WTC11 (cell line): ENCODE results near the gene ADCY1. TPM values are rescaled to one million over a fixed set of nuclear protein-coding genes. Genes with fewer than 3 reads are reported as not detected.

Experiments
- ATAC-seq: fragments of 200-7000 bp; cut with Tn5 transposase; 2 replicates; pipeline ENCODE4 v1.10.0; 2021; ENCODE audit warnings: mild to moderate bottlenecking, moderate library complexity
- CTCF ChIA-PET: fragments of 300-600 bp; sonication (Branson Sonifier 250); formaldehyde crosslinking; loops from one replicate; lab custom pipeline; 2021; ENCODE audit warnings: antibody characterized with exemption; lab: Charles Lee
- POLR2A ChIA-PET: fragments of 350-600 bp; sonication (Branson Sonifier 250); formaldehyde crosslinking; loops from one replicate; lab custom pipeline; 2021; ENCODE audit warnings: antibody characterized with exemption; lab: Charles Lee
- DNase-seq: peaks from one replicate; pipeline ENCODE4 v3.0.0; 2021; ENCODE audit warnings: low spot score
- H3K27ac Mint-ChIP-seq: 2 replicates; pipeline ENCODE4 v1.8.0; 2021; ENCODE audit warnings: mixed read lengths
- H3K27me3 Mint-ChIP-seq: 2 replicates; pipeline ENCODE4 v1.8.0; 2021; ENCODE audit warnings: low read depth, mild to moderate bottlenecking, moderate library complexity, mixed read lengths
- H3K36me3 Mint-ChIP-seq: 2 replicates; pipeline ENCODE4 v1.8.0; 2021; ENCODE audit warnings: mixed read lengths
- H3K4me1 Mint-ChIP-seq: 2 replicates; pipeline ENCODE4 v1.8.0; 2022; ENCODE audit warnings: mixed read lengths
- H3K4me3 Mint-ChIP-seq: 2 replicates; pipeline ENCODE4 v1.8.0; 2021; ENCODE audit warnings: mild to moderate bottlenecking, moderate library complexity, mixed read lengths
- H3K9me3 Mint-ChIP-seq: 2 replicates; pipeline ENCODE4 v1.8.0; 2021; ENCODE audit warnings: mixed read lengths
- ATF1 ChIP-seq: sonication (generic); formaldehyde crosslinking; IDR thresholded peaks from 2 replicates; pipeline ENCODE4 v1.8.1; 2023; ENCODE audit warnings: mild to moderate bottlenecking, moderate library complexity, missing genetic modification reagents
- CDX4 ChIP-seq: fragments of 250-450 bp; sonication (Bioruptor Pico); IDR thresholded peaks from 2 replicates; pipeline ENCODE4 v1.9.0; 2021; ENCODE audit warnings: moderate library complexity, mild to moderate bottlenecking, inconsistent platforms, borderline replicate concordance
- ELF4 ChIP-seq: sonication (generic); formaldehyde crosslinking; IDR thresholded peaks from 2 replicates; pipeline ENCODE4 v1.8.1; 2022; ENCODE audit warnings: low read depth, mild to moderate bottlenecking, moderate library complexity, missing genetic modification reagents
- FOXJ3 ChIP-seq: sonication (generic); formaldehyde crosslinking; IDR thresholded peaks from 2 replicates; pipeline ENCODE4 v1.9.0; 2021; ENCODE audit warnings: missing genetic modification reagents, mild to moderate bottlenecking, borderline replicate concordance
- FOXK1 ChIP-seq: sonication (generic); formaldehyde crosslinking; IDR thresholded peaks from 2 replicates; pipeline ENCODE4 v1.8.0; 2022; ENCODE audit warnings: mild to moderate bottlenecking, moderate library complexity, missing genetic modification reagents
- FOXP1 ChIP-seq: sonication (generic); formaldehyde crosslinking; IDR thresholded peaks from 2 replicates; pipeline ENCODE4 v1.8.0; 2022; ENCODE audit warnings: missing genetic modification reagents, mild to moderate bottlenecking, moderate library complexity, borderline replicate concordance
- GRHL2 ChIP-seq: fragments of 250-450 bp; sonication (Bioruptor Pico); IDR thresholded peaks from 2 replicates; pipeline ENCODE4 v1.8.0; 2022; ENCODE audit warnings: mild to moderate bottlenecking, moderate library complexity; ENCODE audit not compliant: insufficient replicate concordance, severe bottlenecking
- GTF2I ChIP-seq: fragments of 250-450 bp; sonication (Bioruptor Pico); conservative IDR thresholded peaks from 2 replicates; pipeline ENCODE4 v1.4.0; 2021; ENCODE audit warnings: mild to moderate bottlenecking
- HMGA2 ChIP-seq: fragments of 250-450 bp; sonication (Bioruptor Pico); IDR thresholded peaks from 2 replicates; pipeline ENCODE4 v1.4.0; 2021; ENCODE audit warnings: mild to moderate bottlenecking, moderate library complexity
- JAZF1 ChIP-seq: fragments of 250-450 bp; sonication (Bioruptor Pico); IDR thresholded peaks from 2 replicates; pipeline ENCODE4 v1.9.0; 2021; ENCODE audit warnings: moderate library complexity, mild to moderate bottlenecking, inconsistent platforms
- MLX ChIP-seq: sonication (generic); formaldehyde crosslinking; IDR thresholded peaks from 2 replicates; pipeline ENCODE4 v1.8.1; 2023; ENCODE audit warnings: mild to moderate bottlenecking, missing genetic modification reagents, moderate library complexity
- MYBL2 ChIP-seq: sonication (generic); formaldehyde crosslinking; IDR thresholded peaks from 2 replicates; pipeline ENCODE4 v1.8.1; 2023; ENCODE audit warnings: mild to moderate bottlenecking, moderate library complexity, missing genetic modification reagents
- NFATC4 ChIP-seq: fragments of 250-450 bp; sonication (Bioruptor Pico); IDR thresholded peaks from 2 replicates; pipeline ENCODE4 v1.9.0; 2021; ENCODE audit warnings: mild to moderate bottlenecking
- NR3C1 ChIP-seq: sonication (generic); formaldehyde crosslinking; conservative IDR thresholded peaks from 2 replicates; pipeline ENCODE4 v1.8.1; 2023; ENCODE audit warnings: low read depth, mild to moderate bottlenecking, missing genetic modification reagents
- SMAD4 ChIP-seq: sonication (generic); formaldehyde crosslinking; IDR thresholded peaks from 2 replicates; pipeline ENCODE4 v1.8.0; 2022; ENCODE audit warnings: mild to moderate bottlenecking, missing genetic modification reagents
- SOX15 ChIP-seq: fragments of 250-450 bp; sonication (Bioruptor Pico); IDR thresholded peaks from 2 replicates; pipeline ENCODE4 v1.9.0; 2021; ENCODE audit warnings: mild to moderate bottlenecking
- SP1 ChIP-seq: sonication (generic); formaldehyde crosslinking; conservative IDR thresholded peaks from 2 replicates; pipeline ENCODE4 v1.8.1; 2022; ENCODE audit warnings: missing genetic modification reagents
- TCF7 ChIP-seq: sonication (generic); formaldehyde crosslinking; IDR thresholded peaks from 2 replicates; pipeline ENCODE4 v1.8.0; 2022; ENCODE audit warnings: mild to moderate bottlenecking, low read depth, missing genetic modification reagents, moderate library complexity
- TEAD4 ChIP-seq: sonication (generic); formaldehyde crosslinking; IDR thresholded peaks from 2 replicates; pipeline ENCODE4 v1.8.0; 2022; ENCODE audit warnings: mild to moderate bottlenecking, missing genetic modification reagents
- USF1 ChIP-seq: sonication (generic); formaldehyde crosslinking; IDR thresholded peaks from 2 replicates; pipeline ENCODE4 v1.8.0; 2022; ENCODE audit warnings: mild to moderate bottlenecking, missing genetic modification reagents
- ZNF121 ChIP-seq: sonication (generic); formaldehyde crosslinking; IDR thresholded peaks from 2 replicates; pipeline ENCODE4 v1.8.0; 2023; ENCODE audit warnings: missing genetic modification reagents
- ZNF138 ChIP-seq: sonication (generic); formaldehyde crosslinking; conservative IDR thresholded peaks from 2 replicates; pipeline ENCODE4 v1.8.1; 2022; ENCODE audit warnings: mild to moderate bottlenecking, moderate library complexity, missing genetic modification reagents
- ZNF317 ChIP-seq: sonication (generic); formaldehyde crosslinking; IDR thresholded peaks from 2 replicates; pipeline ENCODE4 v1.8.1; 2023; ENCODE audit warnings: low read depth, mild to moderate bottlenecking, moderate library complexity, missing genetic modification reagents, borderline replicate concordance
- ZNF396 ChIP-seq: fragments of 250-450 bp; sonication (Bioruptor Pico); IDR thresholded peaks from 2 replicates; pipeline ENCODE4 v1.8.0; 2021; ENCODE audit warnings: mild to moderate bottlenecking, moderate library complexity, borderline replicate concordance
- ZNF423 ChIP-seq: fragments of 250-450 bp; sonication (Bioruptor Pico); IDR thresholded peaks from 2 replicates; pipeline ENCODE4 v2.1.2; 2022; ENCODE audit warnings: mild to moderate bottlenecking, moderate library complexity
- ZNF512 ChIP-seq: sonication (generic); formaldehyde crosslinking; IDR thresholded peaks from 2 replicates; pipeline ENCODE4 v1.8.1; 2022; ENCODE audit warnings: missing genetic modification reagents, borderline replicate concordance
- total RNA-seq: library from RNA; stranded (reverse); gene quantifications from 3 replicates; pipeline ENCODE4 v1.2.3, GENCODE V29; 2021
- TF ChIP-seq, protein P1 (sequence below): sonication (generic); formaldehyde crosslinking; IDR thresholded peaks from 2 replicates; pipeline ENCODE4 v1.8.0; 2022; ENCODE audit warnings: mild to moderate bottlenecking, missing genetic modification reagents
- TF ChIP-seq, protein P2 (sequence below): sonication (generic); formaldehyde crosslinking; IDR thresholded peaks from 2 replicates; pipeline ENCODE4 v1.8.0; 2022; ENCODE audit warnings: mild to moderate bottlenecking, missing genetic modification reagents
- TF ChIP-seq, protein P3 (sequence below): fragments of 250-450 bp; sonication (Bioruptor Pico); IDR thresholded peaks from 2 replicates; pipeline ENCODE4 v1.9.0; 2021; ENCODE audit warnings: mild to moderate bottlenecking

The ADCY1 gene
- total RNA-seq, 1 experiment from 2014 or later: 29.0 TPM

DNA sequence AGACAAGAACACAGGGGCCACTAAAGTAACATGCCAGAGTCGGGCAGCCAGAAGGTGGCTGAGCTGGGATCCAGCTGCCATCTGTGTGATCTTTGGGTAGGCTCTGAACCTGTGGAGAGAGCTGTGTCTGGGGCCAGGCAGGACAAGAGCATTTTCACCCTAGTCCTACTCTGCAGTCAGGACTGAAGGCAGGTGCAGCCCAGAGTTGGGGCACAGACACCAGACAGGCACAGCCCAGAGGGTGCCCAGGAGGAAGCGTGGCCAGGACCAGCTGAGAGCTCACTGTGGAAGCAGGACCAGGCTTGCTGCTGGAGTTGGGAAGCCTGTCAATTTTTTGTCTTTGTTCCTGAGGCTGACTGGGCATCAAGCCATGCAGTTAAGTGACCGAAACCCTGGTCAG is 113.6 kb downstream of the ADCY1 start:
- no peaks in the 10 kb centered on the region for H3K9me3 Mint-ChIP-seq
- H3K4me1 Mint-ChIP-seq: 0 out of 2 replicates have a peak, but pooled peaks cover 2% of the 10 kb centered on the region
- no peak for ATAC-seq
- ChIA-PET CTCF (interaction anchor here (1.4 kb wide), 1 partner anchor 24 kb away, joined by 5 read pairs; no protein-coding TSS in a partner anchor), POLR2A (no interaction called here)
- no peak overlapping the region for H3K4me3 Mint-ChIP-seq
- H3K36me3 Mint-ChIP-seq: peaks cover 10% of the 10 kb centered on the region; the same call in 1 of the 2 replicates
- H3K27me3 Mint-ChIP-seq: no peaks in the 10 kb centered on the region
- peak; percentile 2 for DNase-seq
- H3K27ac Mint-ChIP-seq: no peak overlapping the region
- no peak for TF ChIP-seq CDX4 (CRISPR knock-in tag)
- TF ChIP-seq FOXJ3 (CRISPR knock-in tag): no peak
- no peak for TF ChIP-seq USF1 (CRISPR knock-in tag)
- no peak for TF ChIP-seq MYBL2 (CRISPR knock-in tag)
- no peak for TF ChIP-seq TCF7 (CRISPR knock-in tag)
- TF ChIP-seq NR3C1 (CRISPR knock-in tag): no peak
- no peak for TF ChIP-seq SMAD4 (CRISPR knock-in tag)
- no peak for TF ChIP-seq TEAD4 (CRISPR knock-in tag)
- TF ChIP-seq GRHL2 (CRISPR knock-in tag): no peak
- TF ChIP-seq, protein P1, sequence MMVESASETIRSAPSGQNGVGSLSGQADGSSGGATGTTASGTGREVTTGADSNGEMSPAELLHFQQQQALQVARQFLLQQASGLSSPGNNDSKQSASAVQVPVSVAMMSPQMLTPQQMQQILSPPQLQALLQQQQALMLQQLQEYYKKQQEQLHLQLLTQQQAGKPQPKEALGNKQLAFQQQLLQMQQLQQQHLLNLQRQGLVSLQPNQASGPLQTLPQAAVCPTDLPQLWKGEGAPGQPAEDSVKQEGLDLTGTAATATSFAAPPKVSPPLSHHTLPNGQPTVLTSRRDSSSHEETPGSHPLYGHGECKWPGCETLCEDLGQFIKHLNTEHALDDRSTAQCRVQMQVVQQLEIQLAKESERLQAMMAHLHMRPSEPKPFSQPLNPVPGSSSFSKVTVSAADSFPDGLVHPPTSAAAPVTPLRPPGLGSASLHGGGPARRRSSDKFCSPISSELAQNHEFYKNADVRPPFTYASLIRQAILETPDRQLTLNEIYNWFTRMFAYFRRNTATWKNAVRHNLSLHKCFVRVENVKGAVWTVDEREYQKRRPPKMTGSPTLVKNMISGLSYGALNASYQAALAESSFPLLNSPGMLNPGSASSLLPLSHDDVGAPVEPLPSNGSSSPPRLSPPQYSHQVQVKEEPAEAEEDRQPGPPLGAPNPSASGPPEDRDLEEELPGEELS (CRISPR knock-in tag): no peak
- TF ChIP-seq, protein P2, sequence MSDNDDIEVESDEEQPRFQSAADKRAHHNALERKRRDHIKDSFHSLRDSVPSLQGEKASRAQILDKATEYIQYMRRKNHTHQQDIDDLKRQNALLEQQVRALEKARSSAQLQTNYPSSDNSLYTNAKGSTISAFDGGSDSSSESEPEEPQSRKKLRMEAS (CRISPR knock-in tag): no peak
- no peak for TF ChIP-seq ZNF396 (CRISPR knock-in tag)
- TF ChIP-seq FOXP1 (CRISPR knock-in tag): no peak
- TF ChIP-seq NFATC4 (CRISPR knock-in tag): no peak
- TF ChIP-seq ATF1 (CRISPR knock-in tag): no peak
- no peak for TF ChIP-seq JAZF1 (CRISPR knock-in tag)
- no peak for TF ChIP-seq ELF4

DNA sequence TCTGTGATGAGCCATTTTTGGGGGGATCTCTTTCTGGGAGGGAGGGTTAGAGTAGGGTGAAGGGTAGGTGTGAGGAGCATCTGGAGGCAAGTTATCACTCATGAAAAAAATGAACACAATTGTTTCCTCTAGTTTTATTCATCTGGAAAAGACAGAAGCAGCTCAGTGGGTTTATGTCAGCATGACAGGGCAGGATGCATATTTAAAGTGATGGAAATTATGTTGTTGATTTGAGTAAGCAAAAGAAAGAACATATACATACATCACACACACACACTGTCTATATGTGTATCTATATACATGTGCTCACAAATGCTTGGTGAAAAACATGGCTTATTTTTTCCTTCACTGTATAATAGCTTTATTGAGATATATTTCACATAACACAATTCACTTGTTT is 114.2 kb downstream of the ADCY1 start:
- Mint-ChIP-seq H3K27ac (no peak overlapping the region), H3K9me3 (no peaks in the 10 kb centered on the region), H3K4me3 (no peak overlapping the region), H3K27me3 (no peaks in the 10 kb centered on the region), H3K4me1 (0 out of 2 replicates have a peak, but pooled peaks cover 2% of the 10 kb centered on the region), H3K36me3 (peaks cover 14% of the 10 kb centered on the region; the same call in 1 of the 2 replicates)
- ATAC-seq (no peak), DNase-seq (no peak)
- POLR2A ChIA-PET: no interaction called here
- CTCF ChIA-PET: interaction anchor here (1.4 kb wide), 1 partner anchor 25 kb away, joined by 5 read pairs; no protein-coding TSS in a partner anchor
- TF ChIP-seq FOXK1 (CRISPR knock-in tag): no peak
- TF ChIP-seq, protein P3, sequence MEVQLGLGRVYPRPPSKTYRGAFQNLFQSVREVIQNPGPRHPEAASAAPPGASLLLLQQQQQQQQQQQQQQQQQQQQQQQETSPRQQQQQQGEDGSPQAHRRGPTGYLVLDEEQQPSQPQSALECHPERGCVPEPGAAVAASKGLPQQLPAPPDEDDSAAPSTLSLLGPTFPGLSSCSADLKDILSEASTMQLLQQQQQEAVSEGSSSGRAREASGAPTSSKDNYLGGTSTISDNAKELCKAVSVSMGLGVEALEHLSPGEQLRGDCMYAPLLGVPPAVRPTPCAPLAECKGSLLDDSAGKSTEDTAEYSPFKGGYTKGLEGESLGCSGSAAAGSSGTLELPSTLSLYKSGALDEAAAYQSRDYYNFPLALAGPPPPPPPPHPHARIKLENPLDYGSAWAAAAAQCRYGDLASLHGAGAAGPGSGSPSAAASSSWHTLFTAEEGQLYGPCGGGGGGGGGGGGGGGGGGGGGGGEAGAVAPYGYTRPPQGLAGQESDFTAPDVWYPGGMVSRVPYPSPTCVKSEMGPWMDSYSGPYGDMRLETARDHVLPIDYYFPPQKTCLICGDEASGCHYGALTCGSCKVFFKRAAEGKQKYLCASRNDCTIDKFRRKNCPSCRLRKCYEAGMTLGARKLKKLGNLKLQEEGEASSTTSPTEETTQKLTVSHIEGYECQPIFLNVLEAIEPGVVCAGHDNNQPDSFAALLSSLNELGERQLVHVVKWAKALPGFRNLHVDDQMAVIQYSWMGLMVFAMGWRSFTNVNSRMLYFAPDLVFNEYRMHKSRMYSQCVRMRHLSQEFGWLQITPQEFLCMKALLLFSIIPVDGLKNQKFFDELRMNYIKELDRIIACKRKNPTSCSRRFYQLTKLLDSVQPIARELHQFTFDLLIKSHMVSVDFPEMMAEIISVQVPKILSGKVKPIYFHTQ (CRISPR knock-in tag): no peak
- TF ChIP-seq GTF2I (CRISPR knock-in tag): no peak
- TF ChIP-seq ZNF423 (CRISPR knock-in tag): no peak
- no peak for TF ChIP-seq SP1 (CRISPR knock-in tag)
- no peak for TF ChIP-seq NFATC4 (CRISPR knock-in tag)
- TF ChIP-seq JAZF1 (CRISPR knock-in tag): no peak
- TF ChIP-seq ZNF317 (CRISPR knock-in tag): no peak
- no peak for TF ChIP-seq MLX (CRISPR knock-in tag)
- TF ChIP-seq SOX15: no peak
- no peak for TF ChIP-seq HMGA2 (CRISPR knock-in tag)
- no peak for TF ChIP-seq ZNF138
- TF ChIP-seq NR3C1 (CRISPR knock-in tag): no peak
- no peak for TF ChIP-seq ZNF121 (CRISPR knock-in tag)
- TF ChIP-seq ZNF512: no peak
